MCF 10A (cell line): ENCODE data around the gene BGN. TPM values are rescaled to one million over a fixed set of nuclear protein-coding genes. Genes with fewer than 3 reads are reported as not detected.

Source experiments
- BruUV-seq: library from RNA; stranded (reverse); fragments of 400-500 nt; replicated peaks from 2 replicates; lab custom pipeline; 2021; lab: Mats Ljungman, UMichigan
- CTCF ChIA-PET: fragments of 300-600 bp; sonication (Branson Sonifier 250); formaldehyde crosslinking; extraction: SDS; loops from one replicate; lab custom pipeline; 2021; ENCODE audit warnings: antibody characterized with exemption, inconsistent platforms; lab: Yijun Ruan, JAX
- POLR2A ChIA-PET: fragments of 300-600, 350-650 bp; sonication (Branson Sonifier 250); formaldehyde crosslinking; extraction: SDS; loops from one replicate; lab custom pipeline; 2020; ENCODE audit warnings: antibody characterized with exemption, inconsistent platforms; lab: Yijun Ruan, JAX
- DNase-seq: peaks from one replicate; pipeline ENCODE4 v3.0.0-alpha.2; 2018; ENCODE audit not compliant: unreplicated experiment
- H3K27ac Mint-ChIP-seq: one replicate; pipeline ENCODE4 v1.8.0; 2022; ENCODE audit warnings: mild to moderate bottlenecking, low read depth, mixed read lengths; ENCODE audit not compliant: unreplicated experiment
- H3K27me3 Mint-ChIP-seq: one replicate; pipeline ENCODE4 v1.8.0; 2022; ENCODE audit warnings: mixed read lengths; ENCODE audit not compliant: insufficient read depth, unreplicated experiment
- H3K36me3 Mint-ChIP-seq: one replicate; pipeline ENCODE4 v1.8.0; 2022; ENCODE audit warnings: mild to moderate bottlenecking, moderate library complexity, mixed read lengths; ENCODE audit not compliant: insufficient read depth, unreplicated experiment
- H3K4me1 Mint-ChIP-seq: one replicate; pipeline ENCODE4 v1.8.0; 2022; ENCODE audit warnings: mixed read lengths; ENCODE audit not compliant: insufficient read depth, unreplicated experiment
- H3K4me3 Mint-ChIP-seq: one replicate; pipeline ENCODE4 v1.8.0; 2022; ENCODE audit warnings: mild to moderate bottlenecking, moderate library complexity, mixed read lengths; ENCODE audit not compliant: unreplicated experiment
- H3K9me3 Mint-ChIP-seq: one replicate; pipeline ENCODE4 v1.8.0; 2022; ENCODE audit warnings: mixed read lengths; ENCODE audit not compliant: unreplicated experiment
- CTCF ChIP-seq: fragments of 200-600 bp; IDR thresholded peaks from one replicate; pipeline ENCODE4 v1.8.0; 2022; ENCODE audit warnings: antibody characterized with exemption, mild to moderate bottlenecking; ENCODE audit not compliant: unreplicated experiment
- intact Hi-C: fragments of 100-400 bp; cut with micrococcal nuclease; formaldehyde crosslinking; loops from 2 replicates; pipeline ENCODE4 v1.14.1; 2022
- total RNA-seq: library from RNA; stranded (reverse); gene quantifications from 2 replicates; pipeline ENCODE4 v1.2.3, GENCODE V29; 2022

The BGN gene
- total RNA-seq, 1 experiment from 2014 or later: 1.3 TPM

- no peaks in the 10 kb centered on the region for H3K9me3 Mint-ChIP-seq
- CTCF ChIA-PET: interaction anchor here (0.6 to 3.1 kb wide), 2 partner anchors 261 to 477 kb away, joined by 3 to 8 read pairs; no protein-coding TSS in a partner anchor
These were observed 14.8 kb downstream of the BGN start for GRCh38 chrX:153509592-153509991.

DNA sequence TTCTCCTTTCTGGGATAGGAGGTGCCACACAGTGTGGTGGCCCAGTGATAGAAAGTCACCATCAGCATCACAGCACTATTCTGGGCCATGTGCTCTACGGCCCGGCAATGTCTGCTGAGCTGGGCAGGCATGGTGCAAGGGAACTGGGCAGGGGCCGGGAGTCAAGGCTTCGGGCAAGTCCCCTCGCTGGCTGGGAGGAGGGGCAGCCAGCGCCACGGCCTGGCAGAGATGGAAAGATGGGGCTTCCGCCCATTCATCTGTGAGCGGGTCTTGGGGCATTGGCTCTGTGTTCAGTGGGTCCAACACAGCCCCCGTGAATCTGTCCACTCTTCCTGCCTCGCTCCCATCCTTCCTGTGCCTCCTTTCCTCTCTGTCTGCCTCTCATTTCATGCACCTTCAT is 15.6 kb downstream of the BGN start:
- Mint-ChIP-seq H3K9me3 (no peaks in the 10 kb centered on the region), H3K27ac (no peak overlapping the region), H3K4me3 (no peak overlapping the region), H3K27me3 (peaks cover under 1% of the 10 kb centered on the region), H3K4me1 (no peaks in the 10 kb centered on the region), H3K36me3 (no peaks in the 10 kb centered on the region)
- BruUV-seq: no TSS peak
- POLR2A ChIA-PET: interaction anchor here (0.7 kb wide), 1 partner anchor 552 kb away, joined by 3 read pairs; no protein-coding TSS in a partner anchor
- TF ChIP-seq CTCF: no peak
- CTCF ChIA-PET: interaction anchor here (0.9 to 1.1 kb wide), 2 partner anchors 9 to 547 kb away, joined by 3 read pairs; no protein-coding TSS in a partner anchor
- intact Hi-C loops: no loop called here
- DNase-seq: no peak

More at GRCh38 chrX:153509592-153509991, 14.8 kb downstream of the BGN start:
- TF ChIP-seq CTCF: no peak
- intact Hi-C loops: no loop called here
- no peaks in the 10 kb centered on the region for H3K36me3 Mint-ChIP-seq
- POLR2A ChIA-PET: no interaction called here
- H3K27ac Mint-ChIP-seq: no peak overlapping the region
- no peak overlapping the region for H3K4me3 Mint-ChIP-seq
- no peaks in the 10 kb centered on the region for H3K27me3 Mint-ChIP-seq
- BruUV-seq: no TSS peak
- H3K4me1 Mint-ChIP-seq: no peaks in the 10 kb centered on the region
- no peak for DNase-seq

DNA sequence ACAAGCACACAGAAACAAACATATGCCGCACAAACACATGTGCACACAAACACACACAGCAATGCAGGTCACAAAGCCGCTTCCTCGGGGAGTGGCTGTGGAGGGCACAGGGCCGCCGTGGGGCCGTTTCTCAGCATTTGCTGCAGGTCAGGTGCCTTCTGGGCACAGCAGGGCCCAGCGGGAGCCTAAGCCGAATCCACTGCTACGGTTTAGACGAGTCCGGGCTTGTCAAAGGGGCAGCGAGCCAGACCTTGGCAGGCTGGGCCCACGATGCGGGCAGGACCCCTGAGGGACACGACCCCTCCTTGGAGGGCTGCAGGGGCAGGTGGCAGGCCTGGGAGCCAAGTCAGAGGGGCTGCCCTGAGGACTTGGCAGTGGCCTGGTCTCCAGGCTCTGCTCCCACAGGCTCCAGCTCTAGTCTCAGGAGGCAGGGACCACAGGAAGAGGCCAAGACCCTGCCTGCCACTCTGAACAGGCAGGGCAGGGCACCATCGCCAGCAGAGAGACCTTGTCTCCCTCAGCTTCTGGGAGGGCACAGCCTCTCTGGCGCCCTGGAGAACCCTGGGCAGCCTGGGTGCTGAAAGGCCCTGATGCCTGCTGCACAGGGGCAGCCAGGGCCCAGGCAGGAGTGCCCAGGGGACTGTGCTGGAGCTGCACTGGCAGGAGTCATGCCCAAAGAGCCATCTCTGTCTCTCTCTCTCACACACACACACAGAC is 17.2 kb downstream of the BGN start:
- no peak overlapping the region for H3K27ac Mint-ChIP-seq
- peaks cover 5% of the 10 kb centered on the region for H3K36me3 Mint-ChIP-seq
- no peak overlapping the region for H3K4me3 Mint-ChIP-seq
- intact Hi-C loops: no loop called here
- ChIA-PET POLR2A (no interaction called here), CTCF (no interaction called here)
- DNase-seq: no peak
- peaks cover 9% of the 10 kb centered on the region for H3K9me3 Mint-ChIP-seq
- no TSS peak for BruUV-seq
- no peak for TF ChIP-seq CTCF
- peaks cover 13% of the 10 kb centered on the region for H3K27me3 Mint-ChIP-seq
- no peaks in the 10 kb centered on the region for H3K4me1 Mint-ChIP-seq

DNA sequence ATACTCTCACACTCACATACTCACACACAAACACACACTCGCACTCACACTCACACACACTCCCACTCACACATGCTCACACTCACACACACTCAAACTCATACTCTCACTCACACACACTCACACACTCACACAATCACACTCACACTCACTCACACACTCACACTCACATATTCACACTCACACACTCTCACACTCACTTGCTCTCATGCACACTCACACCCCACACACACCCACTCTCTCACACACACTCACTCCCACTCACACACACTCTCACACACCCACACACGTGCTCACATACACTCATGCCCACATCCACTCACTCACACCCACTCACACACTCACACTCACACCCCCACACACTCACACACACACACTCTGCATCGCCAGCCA is 17.7 kb downstream of the BGN start:
- no peak for DNase-seq
- BruUV-seq: no TSS peak
- H3K27me3 Mint-ChIP-seq: peaks cover 13% of the 10 kb centered on the region
- H3K36me3 Mint-ChIP-seq: peaks cover 5% of the 10 kb centered on the region
- ChIA-PET POLR2A (no interaction called here), CTCF (interaction anchor here (0.6 to 0.7 kb wide), 2 partner anchors 83 to 111 kb away, joined by 4 to 5 read pairs; no protein-coding TSS in a partner anchor)
- no peaks in the 10 kb centered on the region for H3K4me1 Mint-ChIP-seq
- peaks cover 9% of the 10 kb centered on the region for H3K9me3 Mint-ChIP-seq
- no peak for TF ChIP-seq CTCF
- intact Hi-C loops: no loop called here
- no peak overlapping the region for H3K4me3 Mint-ChIP-seq
- H3K27ac Mint-ChIP-seq: no peak overlapping the region
